Embryonic facial prominence (tissue), 1 donor: ENCODE measurements around the gene AP2A2.
"Not testable (repeated sequence)": the region's sequence is repeated elsewhere in the genome, so short reads cannot be mapped to it uniquely, and the experiment has no call there.

Experiments
- DNase-seq: peaks from one replicate; pipeline ENCODE4 v3.0.0-alpha.2; 2016; ENCODE audit errors: extremely low spot score

The AP2A2 gene

DNA sequence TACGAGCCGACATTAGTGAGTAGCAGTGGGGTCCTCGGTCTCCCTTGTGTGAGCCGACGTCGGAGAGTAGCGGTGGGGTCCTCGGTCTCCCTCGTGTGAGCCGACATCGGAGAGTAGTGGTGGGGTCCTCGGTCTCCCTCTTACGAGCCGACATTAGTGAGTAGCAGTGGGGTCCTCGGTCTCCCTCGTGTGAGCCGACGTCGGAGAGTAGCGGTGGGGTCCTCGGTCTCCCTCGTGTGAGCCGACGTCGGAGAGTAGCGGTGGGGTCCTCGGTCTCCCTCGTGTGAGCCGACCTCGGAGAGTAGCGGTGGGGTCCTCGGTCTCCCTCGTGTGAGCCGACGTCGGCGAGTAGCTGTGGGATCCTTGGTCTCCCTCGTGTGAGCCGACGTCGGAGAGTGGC is 49.7 kb downstream of the AP2A2 start:
- not testable (repeated sequence) for DNase-seq

DNA sequence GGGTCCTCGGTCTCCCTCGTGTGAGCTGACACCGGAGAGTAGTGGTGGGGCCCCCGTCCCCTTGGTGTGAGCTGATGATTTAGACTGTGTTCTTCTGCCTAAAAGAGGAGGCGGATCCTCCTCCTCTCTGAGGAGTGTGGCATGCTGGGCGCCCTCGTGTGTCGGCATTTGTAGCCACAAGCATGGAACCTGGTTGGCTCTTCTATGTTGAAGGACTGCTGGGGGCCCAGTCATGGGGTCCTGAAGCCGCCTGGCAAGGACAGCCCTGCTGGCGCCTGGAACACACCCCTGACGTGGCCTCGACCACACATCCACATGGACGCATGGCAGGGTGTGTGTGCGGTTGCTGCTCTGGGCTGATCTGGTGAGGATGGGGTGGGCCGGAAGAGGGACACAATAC is 50.2 kb downstream of the AP2A2 start:
- DNase-seq, result no peak

DNA sequence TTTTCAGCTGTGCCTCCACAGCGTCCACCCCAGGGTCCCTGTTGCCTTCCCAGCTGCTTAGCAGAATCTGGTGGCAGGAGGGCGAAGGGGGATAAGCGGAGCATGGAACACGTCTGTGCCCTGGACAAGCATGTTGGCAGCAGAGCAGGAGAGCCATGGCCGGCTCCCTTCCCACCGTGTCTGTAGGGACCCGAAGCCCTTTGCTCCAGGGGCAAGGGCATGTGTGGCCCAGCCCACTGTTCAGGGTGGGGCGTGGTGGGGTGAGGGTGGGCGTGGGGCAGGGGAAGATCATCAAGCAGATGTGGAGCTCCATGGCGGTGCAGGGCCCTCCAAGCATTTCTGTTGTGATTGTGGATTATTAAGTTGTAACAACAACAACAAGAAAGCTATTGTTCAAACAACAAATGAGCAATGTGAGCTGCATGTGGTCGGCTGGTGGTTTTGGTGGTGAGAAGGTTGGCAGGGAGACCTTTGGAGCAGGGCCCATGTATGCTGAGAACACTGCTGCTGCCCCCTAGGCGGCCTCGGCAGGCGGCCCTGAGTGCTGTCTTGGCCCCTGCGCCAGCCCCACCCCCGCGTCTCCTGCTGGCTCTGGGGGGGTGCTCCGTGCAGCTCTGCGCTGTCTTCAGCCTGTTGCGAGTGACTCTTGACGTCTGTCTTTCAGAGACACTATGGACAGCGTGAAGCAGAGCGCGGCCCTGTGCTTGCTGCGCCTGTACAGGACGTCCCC is 50.9 kb downstream of the AP2A2 start:
- no peak for DNase-seq

DNA sequence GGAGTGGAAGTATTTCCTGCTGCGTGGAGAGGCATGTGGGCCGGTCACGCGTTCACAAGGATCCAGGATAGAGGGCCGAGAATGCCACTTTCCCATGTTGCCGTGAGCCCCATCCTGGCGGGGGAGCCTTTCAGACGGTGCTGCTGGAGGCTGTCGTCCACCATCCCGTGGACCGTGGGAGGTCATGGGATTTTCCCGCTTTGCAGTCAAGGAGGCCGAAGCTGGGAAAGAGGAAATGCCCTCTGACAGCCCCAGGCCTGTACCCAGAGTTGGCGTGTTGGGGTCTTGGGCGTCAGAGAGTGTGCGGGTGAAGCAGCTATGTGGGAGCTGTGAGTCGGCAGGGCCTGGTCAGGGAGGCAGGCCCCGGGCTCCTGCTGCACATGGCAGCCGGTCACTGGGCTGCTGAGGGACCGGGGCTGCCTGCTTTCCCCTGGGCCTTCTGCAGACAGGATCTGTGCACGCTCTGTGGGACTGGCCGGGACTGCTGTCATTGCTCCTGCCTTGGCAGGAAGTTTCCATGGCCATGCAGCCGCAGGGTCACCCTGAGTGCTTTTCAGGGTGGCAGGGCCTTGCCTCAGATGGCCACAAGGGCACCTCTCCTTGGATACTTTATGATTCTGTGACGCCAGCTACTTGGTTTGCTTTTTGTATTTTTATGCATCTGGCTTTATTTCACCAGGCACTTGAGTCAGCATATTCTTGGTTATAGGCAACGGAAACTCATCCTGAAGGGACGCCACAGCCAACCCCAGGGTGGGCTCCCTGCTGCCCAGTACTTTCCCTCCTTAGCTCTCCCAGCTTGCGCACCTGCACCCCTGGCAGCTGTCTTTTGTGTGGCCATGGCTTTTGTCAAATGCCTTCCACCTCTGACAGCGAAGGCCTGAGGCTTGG is 52.4 kb downstream of the AP2A2 start:
- DNase-seq, result no peak

DNA sequence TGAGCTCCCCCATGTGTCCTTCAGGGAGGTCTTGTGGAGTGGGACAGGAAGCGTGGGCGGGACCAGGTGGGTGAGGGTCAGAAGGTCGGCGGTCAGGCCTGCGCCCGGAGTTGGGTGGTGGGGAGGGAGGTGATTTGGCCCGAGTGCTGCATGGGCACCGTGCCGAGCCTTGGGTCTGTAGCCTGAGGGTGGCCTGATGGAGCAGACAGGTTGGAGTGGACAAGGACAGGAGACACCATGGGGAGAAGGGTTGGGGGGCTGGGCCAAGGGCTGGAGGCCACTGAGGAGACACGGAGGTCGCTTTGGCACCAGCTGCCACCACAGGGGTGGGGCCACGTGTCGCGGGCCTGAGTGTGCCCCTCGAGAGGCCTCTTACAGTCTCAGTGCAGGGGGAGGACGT is 53.1 kb downstream of the AP2A2 start:
- DNase-seq, result no peak

DNA sequence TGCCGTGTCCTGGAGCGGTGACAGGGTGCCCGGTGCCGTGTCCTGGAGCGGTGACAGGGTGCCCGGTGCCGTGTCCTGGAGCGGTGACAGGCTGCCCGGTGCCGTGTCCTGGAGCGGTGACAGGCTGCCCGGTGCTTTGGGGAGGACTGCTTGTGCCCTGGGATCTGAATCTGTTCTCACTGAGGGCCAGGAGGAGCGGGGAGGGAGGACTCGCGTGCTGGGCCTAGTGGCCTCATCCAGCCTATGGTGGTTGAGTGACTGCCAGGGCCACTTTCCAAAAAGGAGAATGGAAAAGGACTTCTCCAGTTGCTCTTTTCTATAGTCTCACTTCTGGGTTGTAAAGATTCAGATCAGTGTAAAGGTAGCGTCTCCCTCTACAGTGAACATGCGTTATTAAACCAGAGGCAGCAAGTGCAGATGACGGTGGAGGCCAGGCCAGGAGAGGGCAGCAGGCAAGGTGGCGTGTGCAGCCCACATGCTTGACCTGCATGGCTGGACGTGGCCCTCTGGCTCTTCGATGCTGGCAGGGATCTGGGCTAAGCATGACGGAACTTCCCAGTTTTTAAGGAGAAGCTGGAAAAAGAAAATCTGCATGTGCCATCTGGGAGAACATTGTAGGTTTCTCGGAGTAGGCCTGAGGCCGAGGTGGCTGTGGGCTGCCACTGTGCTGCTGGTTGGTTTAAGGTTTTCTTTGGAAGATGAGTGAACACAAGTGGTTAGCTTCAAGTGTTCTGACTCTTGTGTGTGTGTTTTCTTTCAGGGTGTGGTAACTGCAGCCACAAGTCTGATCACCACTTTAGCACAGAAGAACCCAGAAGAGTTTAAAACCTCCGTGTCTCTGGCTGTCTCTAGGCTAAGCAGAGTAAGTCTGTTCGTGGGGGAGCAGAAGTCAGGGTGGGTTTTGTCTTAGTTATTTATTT is 55.0 kb downstream of the AP2A2 start:
- DNase-seq, result no peak

DNA sequence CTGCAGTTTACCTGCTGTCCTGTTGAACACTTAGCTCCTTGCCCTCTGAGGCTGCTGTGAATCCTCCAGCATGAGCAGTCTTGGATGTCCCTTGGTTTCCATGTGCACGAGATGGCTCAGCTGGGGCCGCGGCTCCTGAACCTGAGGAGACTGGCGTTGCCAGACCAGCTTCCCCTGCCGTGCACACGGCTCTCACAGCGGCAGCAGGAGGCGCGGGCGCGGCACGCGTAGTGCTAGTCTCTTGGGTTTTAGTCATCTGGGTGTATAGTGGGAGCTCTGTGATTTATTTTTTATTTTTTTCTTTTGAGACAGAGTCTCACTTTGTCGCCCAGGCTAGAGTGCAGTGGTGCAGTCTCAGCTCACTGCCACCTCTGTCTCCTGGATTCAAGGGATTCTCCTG is 56.1 kb downstream of the AP2A2 start:
- DNase-seq, result no peak

DNA sequence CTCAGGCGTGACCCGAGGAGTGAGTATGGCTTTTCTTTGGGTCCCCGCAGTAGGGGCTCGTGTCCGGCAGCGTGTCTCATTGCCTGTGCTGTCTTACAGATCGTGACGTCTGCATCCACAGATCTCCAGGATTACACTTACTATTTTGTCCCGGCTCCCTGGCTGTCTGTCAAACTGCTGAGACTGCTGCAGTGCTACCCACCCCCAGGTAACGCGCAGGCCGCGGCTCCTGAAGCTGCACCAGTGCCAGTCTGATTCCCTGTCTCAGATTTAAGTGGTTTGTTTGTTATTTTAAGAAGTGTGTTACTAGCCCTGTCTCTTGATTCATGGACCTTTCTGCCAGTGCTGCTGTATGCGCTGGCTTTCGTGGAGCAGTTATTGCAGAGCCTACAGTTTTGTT is 58.9 kb downstream of the AP2A2 start:
- DNase-seq, result no peak

DNA sequence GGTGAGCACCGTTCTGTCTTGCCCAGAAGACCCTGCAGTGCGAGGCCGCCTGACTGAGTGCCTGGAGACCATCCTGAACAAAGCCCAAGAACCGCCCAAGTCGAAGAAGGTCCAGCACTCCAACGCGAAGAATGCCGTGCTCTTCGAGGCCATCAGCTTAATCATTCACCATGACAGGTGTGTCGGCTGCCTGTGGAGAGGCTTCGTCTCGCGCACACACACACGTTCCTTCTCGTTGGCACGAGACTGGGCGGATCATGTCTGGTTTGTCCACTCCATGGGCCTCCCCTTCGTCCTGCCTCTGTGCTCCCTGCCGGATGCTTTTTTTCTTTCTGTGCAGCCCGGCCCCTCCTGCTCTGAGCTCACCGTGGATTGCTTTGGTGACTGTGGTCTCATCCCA is 59.7 kb downstream of the AP2A2 start:
- no peak for DNase-seq

DNA sequence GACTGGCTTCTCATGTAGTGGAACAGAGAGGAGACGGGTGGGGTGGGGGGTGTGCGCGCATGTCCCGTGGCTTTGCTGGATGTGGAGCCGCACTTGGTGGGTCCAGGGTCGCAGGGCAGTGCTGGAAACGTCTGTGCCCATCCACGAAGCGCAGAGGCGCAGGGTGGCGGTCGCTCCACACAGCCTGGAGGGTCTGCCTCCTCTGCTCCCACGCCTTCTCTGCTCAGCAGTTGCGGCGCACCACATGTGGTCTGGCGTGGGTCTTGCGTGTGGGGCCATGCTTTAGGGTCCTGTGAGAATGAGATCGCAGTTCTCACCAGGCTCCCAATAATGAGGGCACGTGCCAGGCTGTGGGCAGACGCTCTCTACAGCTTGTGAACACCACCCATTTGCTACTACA is 60.2 kb downstream of the AP2A2 start:
- DNase-seq, result no peak

DNA sequence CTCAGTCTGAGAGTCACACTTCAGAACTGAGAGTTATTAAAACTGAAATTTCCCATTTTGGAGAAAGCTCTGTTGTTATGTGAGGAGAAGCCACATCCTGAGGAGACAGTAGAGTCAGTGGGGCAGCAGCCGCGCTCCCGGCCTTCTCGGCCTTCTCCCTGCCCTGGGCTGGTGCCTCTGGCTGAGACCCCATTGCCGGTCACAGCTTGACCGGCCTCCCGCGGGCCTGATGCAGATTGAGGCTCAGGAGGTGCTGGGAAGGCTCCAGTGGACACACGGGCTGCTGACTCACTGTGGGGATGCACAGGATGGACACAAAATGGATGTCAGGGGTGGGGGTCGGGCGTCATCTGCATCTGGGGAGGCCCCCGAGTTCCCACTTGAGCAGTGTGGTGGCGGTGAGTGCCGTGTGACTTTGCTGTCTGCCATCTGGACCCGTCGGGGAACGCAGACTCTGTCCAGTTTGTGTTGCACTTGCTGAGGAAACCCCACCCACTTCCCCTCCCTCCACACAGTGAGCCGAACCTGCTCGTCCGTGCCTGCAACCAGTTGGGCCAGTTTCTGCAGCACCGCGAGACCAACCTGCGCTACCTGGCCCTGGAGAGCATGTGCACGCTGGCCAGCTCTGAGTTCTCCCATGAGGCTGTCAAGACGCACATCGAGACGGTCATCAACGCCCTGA is 60.7 kb downstream of the AP2A2 start:
- DNase-seq, result no peak

DNA sequence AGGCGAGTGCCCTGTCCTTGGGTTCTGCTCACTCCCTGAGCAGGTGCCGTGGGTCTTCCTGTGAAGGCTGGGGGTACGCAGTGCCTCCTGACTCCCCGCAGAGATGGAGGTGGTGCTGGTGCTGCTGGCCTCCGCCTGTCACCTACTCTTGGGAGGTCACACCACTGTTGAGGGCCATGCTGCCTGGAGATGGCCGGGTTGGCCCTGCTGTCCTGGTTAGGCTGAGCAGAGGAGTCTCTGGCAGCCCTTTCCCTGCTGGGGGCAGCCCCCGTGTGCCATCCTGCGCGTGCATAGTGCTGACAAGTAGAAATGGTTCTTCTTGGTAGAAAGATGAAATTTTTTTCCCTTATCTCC is 61.3 kb downstream of the AP2A2 start:
- no peak for DNase-seq

DNA sequence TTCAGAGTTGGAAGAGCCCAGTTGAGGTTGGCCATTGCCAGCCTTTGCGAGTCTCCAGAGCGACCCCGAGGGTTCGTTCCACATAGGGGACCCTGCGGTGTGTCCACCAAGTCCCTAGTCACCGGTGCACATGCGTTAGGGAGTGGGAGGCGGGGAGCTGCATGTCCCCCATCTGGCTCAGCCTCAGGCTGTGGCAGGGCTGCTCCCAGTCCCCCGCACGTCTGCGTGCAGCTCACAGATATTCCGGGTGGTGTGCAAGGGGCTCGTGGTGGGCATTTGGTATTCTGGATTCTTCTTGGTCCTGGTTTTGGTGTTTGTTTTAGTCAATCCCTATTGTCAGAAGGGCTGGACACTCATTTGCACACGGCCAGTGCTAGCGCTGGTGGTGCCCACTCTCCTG is 62.0 kb downstream of the AP2A2 start:
- no peak for DNase-seq

DNA sequence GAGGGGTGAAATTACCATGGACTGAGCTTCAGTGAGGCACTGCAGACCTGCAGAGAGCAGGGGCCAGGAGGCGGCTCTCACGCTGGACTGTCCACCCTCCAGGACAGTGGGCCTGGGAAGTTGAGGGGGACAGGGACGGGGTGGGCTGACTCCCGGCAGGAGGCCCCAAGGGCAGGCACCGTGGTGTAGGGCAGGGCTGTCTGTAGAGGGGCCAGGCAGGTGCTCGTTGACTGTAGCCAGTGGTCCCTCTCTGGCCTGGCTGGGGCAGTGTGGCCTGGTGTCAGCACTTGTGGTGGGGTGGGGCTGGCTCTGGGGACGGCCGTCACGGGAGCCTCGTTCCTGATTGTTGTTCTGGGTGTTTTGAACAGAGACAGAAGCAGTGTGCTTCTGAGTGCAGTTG is 64.4 kb downstream of the AP2A2 start:
- no peak for DNase-seq

DNA sequence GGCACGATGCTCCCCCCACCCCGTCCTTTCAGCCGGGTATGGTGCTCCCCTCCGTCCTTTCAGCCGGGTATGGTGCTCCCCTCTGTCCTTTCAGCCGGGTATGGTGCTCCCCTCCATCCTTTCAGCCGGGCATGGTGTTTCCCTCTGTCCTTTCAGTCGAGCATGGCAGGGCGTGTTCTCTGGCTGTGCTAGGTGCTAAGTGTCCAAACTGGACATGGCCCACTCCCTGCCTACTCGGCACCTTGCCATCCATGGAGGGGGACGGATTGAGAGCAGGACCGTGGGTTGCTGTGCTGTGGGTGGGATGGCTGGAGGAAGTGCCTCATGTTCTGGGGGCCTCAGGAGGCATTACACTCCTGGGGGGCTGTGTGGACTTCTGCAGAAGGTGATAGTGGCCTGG is 65.4 kb downstream of the AP2A2 start:
- DNase-seq, result no peak

DNA sequence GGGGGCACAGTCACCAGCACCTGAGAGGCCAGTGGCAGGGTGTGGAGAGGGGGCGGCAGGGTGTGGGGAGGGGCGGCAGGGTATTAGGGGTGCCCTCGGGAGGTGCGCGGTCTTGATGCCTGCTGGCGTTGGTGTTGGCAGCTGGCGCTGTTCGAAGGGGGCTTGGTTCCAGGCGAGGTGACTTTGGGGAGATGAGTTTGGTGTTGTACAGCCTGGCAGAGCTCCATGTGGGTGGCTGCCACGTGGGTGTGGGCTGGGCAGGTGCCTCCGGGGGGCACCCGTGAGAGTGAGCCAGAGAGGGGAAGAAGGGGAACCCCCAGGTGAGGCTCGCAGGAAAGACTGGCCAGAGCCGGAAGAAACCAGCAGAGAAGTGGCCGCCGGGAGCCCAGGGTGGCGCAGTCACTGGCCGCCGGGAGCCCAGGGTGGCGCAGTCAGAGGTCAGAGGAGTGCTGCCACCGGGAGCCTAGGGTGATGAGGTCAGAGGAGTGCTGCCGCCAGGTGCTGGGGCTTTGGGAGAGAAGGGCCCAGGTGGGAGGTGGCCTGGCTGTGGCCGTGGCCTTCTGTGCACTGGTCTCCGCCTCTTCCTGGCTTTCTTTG is 66.1 kb downstream of the AP2A2 start:
- no peak for DNase-seq

DNA sequence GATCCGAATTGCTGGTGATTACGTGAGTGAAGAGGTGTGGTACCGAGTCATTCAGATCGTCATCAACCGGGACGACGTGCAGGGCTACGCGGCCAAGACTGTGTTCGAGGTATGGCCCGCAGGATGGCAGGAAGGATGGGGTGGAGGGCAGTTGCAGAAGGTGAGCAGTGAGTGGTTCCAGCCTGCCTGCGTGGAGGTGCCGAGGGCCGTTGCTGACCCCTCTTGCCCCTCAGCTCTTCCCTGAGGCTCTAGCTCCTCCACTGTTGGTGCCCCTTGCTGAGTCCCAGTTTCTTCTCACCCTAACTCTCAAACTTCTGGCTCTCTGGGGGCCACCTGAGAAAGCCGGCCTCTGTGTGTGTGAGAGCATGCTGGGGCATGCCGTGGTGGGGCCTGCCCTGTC is 66.9 kb downstream of the AP2A2 start:
- no peak for DNase-seq

DNA sequence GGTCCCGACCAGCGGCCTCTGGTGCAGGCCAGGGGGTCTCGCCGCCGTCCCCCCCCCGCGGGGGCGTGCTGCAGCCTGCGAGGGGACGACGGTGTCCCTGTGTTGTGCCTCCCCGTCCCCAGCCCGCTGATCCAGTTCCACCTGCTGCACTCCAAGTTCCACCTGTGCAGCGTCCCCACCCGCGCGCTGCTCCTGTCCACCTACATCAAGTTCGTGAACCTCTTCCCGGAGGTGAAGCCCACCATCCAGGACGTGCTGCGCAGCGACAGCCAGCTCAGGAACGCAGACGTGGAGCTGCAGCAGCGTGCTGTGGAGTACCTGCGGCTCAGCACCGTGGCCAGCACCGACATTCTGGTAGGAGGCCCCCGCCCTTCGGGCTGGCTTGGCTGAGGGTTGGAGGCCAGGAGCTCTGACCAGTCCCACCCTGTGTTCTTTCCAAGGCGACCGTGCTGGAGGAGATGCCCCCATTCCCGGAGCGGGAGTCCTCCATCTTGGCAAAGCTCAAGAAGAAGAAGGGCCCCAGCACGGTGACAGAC is 68.0 kb downstream of the AP2A2 start:
- no peak for DNase-seq

DNA sequence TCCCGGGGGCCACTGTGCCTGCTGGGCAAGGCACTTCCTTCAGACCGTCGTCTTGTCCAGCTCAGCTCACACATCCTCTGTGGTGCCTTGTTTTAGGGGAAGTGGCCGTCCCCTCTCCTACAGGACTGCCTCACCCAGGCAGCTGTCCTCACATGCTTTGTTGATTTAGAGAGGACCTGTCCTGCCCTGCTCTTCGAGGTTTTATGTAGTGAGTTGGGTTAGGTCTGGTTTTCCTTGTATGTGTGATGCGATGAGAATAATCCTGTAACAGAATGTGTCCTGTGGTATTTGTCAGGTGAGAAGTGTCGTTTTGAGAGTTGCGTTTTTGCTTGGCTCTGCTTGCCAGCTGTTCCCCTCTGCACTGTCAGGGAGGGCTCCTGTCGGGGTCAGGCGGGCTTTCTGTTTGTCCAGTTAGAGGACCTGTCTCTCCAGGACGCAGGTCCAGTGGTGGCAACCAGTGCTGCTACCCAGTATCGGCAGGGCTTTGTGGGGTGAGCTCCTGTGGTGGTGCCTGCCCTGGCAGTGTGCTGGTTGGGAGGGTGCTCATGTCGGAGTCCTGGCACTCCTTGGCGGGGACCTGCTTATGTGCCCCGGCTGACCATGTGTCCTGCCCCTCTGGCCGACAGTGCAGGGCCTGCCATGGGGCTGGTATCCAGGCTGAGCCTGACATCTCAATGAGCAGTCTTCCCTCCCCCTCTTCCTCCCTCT is 69.5 kb downstream of the AP2A2 start:
- no peak for DNase-seq

DNA sequence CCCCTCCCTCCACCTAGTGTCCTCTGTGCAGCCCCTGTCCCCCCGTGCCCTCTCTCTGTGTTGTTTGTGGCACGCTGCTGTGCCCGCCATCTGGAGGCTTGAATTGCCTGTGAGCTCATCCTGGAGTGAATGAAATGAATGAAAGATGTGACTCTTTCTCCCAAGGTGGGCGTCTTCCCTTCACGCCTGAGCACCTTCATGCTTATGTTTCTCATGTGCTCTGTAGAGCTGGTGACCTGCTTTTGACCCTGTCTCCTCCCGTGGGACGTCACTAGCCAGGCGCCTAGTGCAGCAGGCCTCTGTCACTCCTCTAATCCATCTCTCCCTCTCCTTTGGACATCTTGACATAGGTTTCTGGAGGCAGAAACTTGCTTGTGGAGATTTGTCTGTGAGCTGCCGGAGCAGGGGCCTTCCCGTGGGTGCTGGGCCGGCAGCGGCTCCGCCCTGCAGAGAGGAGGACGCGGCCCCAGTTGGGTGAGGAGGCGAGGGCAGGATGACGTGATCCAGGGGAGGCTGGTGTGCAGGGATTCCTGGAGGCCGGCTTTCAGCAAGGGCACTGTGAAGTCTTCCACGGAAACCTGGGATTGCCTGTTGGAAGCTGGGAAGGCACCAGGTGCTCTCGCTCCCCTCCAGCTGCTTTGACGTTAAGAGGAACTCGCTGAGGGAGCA is 70.2 kb downstream of the AP2A2 start:
- DNase-seq, result no peak
